GM19452 (cell line): Measurements from ENCODE around the gene RASD2.

Experiments used
- ATAC-seq: cut with Tn5 transposase; IDR thresholded peaks from one replicate; pipeline ENCODE4 v1.9.1; 2021; ENCODE audit not compliant: unreplicated experiment

Gene RASD2

DNA sequence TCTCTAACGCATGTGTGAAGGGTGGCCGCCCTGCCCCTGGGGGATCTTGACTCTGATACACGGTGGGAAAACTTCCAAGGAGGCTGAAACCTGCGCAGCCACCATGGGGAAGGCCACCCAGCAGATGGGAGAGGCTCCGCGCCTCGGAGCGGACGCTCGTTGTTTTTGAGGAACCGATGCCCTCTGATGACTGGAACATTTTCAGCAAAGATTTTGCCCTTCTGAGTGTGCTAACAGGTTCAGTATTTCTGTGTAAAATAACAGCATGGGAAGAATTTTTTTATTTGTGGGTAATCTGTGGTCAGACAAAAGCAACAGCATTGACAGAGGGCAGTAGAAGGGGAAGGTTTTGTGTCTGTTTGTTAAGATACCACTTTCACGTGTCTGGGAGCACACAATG is 59.8 kb downstream of the RASD2 start:
- ATAC-seq = no peak

GRCh38 chr22:35601013-35601580 is 60.5 kb downstream of the RASD2 start:
- no peak for ATAC-seq

DNA sequence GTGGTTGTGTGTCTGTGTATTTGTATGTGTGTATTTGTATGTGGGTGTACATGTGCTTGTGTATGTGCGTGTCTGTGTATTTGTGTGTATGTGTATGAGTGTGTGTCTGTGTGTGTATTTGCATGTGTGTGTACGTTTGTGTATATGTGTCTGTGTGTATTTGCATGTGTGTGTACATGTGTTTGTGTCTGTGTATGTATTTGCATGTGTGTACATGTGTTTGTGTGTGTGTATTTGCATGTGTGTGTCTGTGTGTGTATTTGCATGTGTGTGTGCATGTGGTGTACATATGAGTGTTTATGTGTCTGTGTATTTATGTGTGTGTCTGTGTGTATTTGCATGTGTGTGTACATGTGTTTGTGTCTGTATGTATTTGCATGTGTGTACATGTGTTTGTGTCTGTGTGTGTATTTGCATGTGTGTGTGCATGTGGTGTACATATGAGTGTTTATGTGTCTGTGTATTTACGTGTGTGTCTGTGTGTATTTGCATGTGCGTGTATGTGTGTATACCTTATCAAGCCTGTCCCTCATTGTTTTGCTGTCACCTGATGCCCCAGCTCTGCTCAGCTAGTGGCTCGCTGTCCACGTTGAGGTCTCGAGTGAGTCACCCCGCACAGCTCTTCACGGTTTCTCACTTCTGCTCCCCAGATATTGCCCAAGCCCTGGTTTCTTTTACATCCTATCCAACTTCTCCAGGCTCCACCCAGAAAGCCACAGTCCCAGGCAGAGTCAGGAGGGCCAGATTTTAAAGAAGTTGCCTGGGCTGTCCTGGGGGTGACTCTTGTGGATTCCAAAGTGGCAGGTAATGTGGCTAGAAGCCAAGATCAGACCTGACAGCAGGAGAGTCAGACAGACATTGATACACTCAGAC is 61.3 kb downstream of the RASD2 start:
- no peak for ATAC-seq
